Measurements from ENCODE around the gene MYO18A.
A peak's percentile ranks its signal among the peaks of the same experiment; 100 is the strongest.
"Not testable (repeated sequence)": the region's sequence is repeated elsewhere in the genome, so short reads cannot be mapped to it uniquely, and the experiment has no call there.

Gene MYO18A

DNA sequence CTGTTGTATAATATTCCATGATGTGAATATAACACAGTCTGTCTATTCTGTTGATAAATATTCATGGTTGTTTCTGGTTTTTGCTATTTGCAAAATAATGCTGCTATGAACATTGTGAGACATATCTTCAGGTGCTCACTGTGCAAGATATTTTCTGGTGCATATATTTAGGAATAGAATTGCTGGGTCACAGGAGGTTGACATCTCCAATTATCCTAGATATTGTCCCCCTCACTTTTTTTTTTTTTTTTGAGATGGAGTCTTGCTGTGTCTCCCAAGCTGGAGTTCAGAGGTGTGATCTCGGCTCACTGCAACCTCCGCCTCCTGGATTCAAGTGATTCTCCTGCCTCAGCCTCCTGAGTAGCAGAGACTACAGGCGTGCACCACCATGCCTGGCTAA, 14.5 kb upstream of the MYO18A start:
- DNase-seq (ENCODE audit: low read depth): no peak

DNA sequence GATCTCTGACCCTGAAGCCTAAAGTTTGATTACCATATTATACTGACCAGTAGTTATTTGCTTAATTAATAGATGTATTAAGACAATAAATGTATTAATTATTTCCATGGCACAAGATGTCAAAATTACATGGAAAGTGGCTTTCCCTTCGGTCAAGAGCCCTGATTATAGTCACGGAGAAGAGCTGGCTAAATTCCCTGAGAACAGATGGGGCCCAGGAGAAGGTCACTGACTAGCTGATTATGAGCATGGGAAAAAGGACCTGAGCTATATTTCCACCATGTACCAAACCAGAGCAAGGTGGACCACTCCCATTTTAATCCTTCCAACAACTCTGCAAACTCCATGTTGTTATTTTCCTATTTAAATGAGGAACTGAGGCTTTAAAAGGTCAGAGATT, 12.9 kb upstream of the MYO18A start:
- no peak for DNase-seq (ENCODE audit: low read depth)

DNA sequence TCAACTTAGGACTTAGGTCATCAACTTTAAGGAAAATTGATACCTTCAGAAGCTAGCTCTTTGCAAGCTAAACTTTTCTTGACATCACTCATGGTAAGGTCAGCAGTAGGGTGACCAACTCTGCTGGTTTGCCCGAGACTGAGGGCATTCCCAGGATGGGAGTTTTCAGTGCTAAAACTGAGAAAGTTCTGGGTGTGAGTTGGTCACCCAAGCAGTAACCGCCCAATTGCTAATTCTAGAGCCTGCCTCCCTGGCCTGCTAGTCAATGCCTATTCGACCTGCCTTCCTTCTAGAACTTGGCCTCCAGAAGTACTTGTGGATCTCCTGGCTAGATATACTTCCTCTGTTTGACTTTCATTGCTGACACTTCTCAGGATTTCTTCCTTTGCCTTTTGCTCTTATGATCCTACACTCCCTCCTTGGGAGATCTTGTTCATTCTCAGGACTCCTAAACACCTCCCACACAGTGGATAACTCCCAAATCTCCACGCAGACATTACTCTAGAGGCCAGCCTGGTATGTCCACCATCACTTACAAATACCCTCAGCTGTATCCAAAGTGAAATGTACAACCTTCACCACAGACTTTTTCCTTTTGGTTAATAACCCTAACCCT, 10.5 kb upstream of the MYO18A start:
- no peak for DNase-seq (ENCODE audit: low read depth)

DNA sequence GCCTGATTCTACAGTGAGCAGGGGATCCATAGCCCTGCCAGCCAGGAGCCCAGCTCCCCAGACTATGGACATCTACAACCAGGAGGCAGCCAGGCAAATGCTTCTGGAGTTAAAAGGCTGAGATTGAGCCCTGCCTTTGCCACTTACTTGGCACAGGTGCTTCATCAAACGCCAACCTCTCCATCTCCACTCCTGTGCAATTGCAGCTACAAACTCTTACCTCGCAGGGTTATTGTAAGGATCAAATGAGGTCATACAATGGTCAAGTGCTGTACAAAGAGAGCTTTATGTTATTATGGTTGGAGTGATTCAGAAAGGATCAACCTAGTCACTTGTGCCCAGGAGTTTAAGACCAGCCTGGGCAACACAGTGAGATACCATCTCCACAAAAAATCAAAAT, 9.8 kb upstream of the MYO18A start:
- DNase-seq (ENCODE audit: low read depth): no peak

DNA sequence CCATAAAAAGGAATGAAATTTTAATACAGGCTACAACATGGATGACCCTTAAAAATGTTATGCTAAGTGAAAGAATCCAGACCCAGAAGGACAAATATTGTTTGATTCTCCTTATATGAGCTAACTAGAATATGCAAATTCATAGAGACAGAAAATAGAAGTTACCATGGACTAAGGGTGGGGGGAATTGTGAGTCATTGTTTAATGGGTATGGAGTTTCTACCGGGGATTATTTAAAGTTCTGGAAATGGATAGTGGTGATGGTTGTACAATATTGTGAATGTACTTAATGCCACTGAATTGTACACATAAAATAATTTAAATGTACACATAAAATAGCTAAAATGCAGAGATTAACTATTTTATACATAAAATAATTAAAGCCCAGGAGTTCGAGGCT, 9.2 kb upstream of the MYO18A start:
- DNase-seq (ENCODE audit: low read depth): no peak

DNA sequence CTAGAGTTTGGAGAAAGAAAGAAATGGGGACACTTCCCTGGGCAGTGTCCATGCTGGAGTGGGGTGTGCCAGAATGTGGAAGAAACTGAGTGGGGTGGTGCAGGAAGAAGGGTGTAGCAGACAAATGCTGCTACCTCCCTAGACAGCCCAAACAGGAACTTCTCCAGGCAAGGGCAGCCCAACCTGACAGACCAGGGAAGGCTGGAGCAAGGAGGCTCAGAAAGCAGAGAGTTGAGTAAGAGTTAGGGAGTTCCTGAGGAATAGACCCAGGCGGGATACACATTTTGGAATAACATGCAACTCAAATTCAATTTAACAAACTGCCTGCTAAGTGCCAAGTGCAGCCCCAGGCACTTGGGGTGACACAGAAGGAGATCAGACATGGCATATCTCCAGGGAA, 1.0 kb upstream of the MYO18A start:
- DNase-seq (ENCODE audit: low read depth): no peak

DNA sequence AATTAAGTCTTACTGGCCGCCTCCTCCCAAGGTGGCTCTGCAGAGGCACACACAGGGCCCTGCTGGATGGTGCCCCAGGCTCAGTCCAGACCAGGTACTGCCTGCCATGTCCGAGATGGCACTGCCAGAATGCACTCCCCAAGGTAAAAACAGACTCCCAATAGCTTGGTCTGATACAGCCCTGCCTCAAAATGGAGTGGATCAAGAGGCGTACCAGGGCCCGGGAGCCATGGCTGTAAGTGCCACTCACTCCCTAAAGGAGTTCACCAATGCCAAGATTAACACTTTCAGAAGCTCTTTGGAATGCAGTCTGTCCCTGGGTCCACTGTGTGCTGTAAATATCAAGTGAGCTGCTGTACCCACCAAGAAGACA, 576 bp upstream of the MYO18A start:
- no peak for DNase-seq (ENCODE audit: low read depth)

DNA sequence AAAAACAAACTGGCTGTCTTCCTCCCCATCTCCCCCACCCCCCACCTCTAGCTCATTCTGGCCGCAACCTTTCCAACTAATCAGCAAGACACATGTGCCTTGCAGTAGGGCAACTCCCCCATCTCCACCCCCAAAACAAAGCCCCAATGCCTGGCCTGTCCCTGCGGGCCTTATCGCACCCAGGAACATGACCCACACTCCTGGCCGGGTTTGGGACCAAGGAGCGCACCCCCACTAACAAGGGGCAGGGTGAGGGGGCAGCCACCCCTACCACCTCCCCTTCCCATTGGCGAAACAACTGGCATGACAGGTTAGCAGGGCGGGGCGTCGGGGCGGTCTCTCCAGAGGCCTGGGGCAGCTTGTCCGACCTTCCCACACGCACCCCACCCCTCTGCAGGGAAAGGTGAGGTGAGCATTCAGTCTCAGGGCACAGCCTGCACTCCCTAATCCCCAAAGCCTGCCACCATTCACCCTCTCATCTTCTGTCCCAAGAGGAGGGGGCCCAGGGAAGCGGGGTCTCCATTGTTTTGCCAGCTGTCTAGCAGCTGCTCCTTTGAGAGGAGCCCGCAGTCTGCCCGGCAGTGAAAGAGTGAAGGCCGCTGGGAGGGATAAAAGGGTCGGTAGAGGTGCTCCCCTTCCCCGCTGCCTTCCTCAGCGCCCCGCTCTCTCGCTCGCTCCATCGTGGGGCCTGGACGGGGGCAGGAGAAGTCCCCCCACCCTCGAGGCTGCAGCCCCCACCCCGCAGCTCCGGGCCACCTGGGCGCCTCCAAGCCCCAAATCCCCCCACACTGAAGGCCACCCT, 765 bp downstream of the MYO18A start:
- DNase-seq (ENCODE audit: low read depth): no peak

DNA sequence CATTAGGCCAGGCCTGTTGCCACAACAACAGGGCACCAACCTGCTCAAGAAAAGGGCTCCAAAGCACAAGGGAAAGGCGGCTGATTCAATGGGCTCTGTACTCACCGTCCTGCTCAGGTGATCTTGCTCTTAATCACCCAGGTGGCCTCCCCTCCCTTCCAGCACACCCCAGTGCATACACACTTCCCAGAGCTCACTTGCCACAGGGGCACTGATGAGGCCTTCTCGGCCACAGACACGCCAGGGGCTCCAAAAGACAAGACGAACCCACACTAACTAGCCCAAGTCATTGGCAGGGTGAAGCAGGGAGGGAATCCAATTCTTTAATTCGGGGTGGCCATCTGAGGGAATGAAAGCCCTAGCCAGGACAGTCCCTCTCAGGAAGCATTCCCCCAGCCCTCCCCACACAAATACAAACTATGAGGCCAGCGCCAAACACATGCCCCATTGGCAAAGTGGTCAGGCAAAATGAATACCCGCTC, 1.4 kb downstream of the MYO18A start:
- DNase-seq (ENCODE audit: low read depth): no peak

DNA sequence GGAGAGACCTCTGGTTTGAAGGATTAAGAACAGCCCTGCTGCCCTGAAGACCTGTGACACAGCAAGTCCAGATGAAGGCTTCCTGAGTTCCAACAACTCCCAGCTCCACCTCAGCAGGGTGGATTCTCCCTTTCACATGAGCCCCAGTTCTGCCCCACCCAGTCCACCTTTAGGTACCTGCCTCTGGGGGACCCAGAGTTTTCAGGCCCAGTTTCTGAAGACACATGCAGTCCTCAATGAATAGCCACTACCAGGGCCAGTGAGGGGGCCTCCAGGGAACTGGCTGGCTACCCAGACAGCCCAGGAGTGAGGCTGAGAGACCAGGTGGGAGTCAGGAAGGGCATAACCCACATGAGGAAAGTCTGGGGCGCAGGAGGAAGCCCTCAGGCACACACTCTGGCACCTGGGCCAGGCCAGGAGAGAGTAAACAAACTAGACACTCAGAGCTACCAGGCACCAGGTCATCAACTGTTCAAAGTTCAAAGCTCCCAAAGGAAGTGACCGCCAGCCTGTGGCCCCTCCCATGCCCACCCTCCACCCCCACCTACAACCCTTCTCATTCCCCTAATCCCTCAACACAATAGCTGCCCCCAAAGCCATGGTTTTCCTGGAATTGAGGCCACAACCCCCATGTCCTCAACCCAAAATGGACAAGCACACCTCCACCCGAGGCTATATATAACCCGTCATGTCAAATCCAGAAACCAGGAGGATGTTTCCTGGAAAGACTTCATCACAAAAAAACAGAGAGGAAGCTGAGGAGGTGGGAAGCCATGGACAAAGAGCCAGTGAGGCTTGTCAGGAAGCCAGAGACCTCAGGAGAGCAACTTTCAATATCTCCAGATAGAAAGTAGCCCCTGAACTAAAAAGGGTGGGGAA, 2.1 kb downstream of the MYO18A start:
- no peak for DNase-seq (ENCODE audit: low read depth)

DNA sequence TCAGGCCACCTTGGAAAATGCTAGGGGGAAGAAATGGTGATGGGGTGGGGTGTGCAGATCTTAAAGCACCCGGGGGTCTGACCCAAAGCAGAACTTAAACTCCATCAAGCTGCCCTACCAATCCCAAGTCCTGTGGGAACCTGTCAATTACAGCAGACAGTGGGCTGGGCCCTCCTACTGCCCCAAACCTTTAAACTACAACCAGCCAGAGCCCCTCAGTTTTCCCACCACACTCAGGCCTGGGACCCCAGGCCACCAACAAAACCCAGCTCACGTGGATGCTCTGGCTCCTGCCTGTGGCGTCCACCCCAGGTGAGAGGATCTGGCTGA, 2.7 kb downstream of the MYO18A start:
- DNase-seq (ENCODE audit: low read depth): no peak

DNA sequence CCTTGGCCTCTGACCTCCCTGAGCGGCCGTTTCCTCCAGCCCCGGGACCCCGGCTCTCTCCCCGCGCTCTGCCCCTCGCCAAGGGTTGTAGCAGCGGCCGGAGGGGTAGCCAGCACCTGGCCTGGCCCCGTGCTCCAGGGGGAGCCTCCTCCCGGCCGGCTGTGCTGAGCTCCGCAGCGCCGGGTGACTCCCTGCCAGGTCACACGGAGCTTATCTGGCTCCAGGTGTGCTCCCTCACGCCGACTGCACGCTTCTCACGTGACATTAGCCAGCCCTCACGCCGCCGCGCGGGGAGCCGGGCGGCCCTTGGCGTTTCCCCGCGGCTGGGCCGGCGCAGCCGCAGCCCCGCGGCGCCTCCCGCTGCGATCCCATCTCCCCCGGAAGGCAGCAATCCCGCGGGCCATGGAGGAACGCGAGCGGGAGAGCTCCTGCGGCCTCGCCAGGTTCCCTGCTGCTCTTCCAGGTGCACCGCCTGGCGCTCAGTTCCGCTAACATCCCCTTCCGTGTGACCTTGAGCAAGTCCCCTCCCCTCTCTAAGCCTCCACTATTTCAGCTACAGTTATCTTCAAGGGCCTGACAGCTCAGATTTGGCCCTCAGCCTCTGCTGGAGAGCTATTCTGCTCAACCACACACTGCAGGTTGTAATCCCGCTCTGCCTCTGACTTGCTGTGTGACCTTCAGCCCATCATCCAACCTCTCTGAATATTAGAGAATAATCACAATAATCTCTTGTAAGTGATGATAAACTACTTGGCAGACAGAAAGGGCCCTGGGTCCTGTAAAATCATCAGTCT, 3.4 kb downstream of the MYO18A start:
- DNase-seq (ENCODE audit: low read depth): peak; percentile 13

DNA sequence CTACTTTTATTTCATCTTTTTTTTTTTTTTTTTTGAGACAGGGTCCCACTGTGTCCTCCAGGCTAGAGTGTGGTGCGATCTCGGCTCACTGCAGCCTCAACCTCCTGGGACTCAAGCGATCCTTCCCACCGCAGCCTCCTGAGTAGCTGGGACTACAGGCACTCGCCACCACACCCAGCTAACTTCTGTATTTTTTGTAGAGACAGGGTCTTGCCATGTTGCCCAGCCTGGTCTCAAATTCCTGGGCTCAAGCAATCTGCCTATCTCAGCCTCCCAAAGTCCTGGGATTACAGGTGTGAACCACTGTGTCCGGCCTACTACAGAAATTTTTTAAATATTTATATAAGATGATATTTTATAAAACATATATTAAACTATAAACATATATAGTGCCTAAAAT, 4.8 kb downstream of the MYO18A start:
- DNase-seq (ENCODE audit: low read depth): no peak

DNA sequence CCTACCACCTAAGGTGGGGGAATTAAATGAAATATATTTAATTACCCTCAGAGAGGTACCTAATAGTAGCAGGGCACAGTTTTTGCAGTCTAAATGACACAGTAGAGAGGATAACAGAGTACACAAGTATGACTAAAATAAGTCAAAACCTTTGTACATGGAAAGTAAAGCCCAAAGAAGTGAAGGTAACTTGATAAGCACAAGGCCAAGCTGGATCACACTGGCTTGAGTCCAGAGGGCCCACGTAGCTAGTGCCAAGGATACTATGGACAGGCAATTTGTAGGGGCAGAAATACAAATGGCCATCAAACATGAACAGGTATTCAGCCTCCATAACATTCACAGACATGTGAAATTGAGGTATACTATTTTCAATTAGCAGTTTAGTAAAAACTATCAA, 7.6 kb downstream of the MYO18A start:
- DNase-seq (ENCODE audit: low read depth): no peak

DNA sequence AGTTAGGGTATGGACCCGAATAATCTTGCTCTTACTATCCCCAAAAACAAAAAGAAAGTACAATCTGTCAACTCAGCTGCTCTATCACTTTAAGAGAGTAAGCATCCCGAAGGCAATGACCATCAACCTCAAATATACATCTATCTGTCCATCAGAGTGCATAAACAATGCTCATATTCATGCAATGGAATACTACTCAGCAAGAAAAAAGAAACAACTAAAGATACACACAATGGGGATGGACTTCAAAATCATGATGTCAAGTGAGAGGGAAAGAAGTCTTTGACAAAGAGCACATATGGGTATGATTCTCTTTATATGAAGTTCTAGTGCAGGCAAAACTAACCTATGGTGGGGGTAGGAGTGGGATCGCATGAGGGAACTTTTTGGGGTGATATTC, 9.5 kb downstream of the MYO18A start:
- no peak for DNase-seq (ENCODE audit: low read depth)

DNA sequence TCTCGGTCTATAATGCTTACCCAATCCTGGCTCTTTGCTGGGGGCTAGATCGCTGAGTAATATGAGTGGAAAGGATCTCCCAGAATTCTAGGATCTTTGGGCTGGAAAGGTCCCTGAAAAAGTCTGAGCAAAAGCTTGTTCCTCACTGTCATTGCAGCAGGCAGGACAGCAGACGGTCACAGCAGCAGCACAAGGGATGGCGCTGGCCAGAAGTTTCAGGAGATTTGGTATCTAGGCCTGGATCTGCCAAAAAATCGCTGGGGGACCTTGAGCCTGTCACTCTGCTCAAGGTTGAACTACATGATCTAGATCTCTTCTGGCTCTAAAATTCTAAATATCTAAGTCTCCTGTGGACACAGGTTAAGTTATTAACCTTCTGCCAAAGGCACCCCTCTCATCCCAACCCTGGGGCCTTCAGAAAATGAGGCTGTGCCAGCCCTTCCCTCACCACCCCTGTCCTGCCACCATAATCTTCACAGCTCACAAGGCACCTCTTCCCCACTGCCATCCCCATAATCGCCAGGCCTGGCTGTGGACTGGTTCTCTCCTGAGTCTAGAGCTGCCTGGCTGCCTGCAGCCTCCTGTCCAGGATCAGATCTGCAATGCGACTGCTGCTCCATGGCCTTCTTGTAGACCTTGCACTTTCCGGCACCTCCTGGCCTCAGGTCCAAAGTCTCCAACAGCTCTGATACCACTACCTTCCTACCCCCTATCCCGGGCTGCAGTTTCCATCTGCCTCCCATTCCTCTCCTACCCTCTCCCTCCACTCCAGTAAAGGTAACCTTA, 10.2 kb downstream of the MYO18A start:
- DNase-seq (ENCODE audit: low read depth): no peak

DNA sequence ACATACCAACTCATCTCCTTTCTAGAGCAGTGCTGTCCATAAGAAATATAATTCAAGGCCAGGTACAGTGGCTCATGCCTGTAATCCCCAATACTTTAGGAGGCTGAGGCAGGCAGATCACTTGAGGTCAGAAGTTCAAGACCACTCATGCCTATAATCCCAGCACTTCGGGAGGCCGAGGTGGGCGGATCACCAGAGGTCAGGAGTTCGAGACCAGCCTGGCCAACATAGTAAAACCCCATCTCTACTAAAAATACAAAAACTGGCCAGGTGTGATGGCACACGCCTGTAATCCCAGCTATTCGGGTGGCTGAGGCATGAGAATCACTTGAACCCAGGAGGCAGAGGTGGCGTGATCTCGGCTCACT, 11.5 kb downstream of the MYO18A start:
- DNase-seq (ENCODE audit: low read depth): not testable (repeated sequence)

DNA sequence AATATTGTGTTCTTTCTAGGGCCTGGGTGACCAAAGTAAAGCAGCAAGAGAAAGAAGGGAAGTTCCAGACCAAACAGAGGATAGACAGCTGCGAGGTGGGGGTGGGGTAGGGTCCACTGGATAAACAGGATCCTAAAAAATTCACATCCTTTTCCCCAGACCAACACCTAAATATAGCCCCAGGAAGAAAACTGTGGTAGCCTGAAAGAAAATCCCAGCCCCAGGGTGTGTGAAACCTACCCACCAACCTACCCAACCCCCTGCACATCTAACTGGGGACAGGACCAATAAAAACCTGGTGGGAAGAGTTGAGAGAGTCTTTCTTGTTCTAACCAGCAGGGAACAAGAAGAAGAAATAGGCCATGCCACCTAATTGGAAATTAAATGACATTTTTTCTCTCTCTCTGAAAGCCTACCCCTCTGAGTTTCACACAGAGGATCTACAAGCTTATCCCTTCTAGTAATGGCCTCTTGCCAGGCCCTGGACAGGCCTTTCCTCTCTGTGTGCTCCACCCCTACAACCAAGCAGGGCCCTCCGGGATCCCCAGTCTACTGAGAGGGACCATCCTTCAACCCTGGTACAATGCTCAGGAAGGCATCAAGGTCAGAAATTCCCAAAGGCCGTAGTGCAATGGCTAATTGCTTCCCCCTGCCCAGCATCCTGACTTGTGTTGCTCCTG, 12.0 kb downstream of the MYO18A start:
- DNase-seq (ENCODE audit: low read depth): no peak

DNA sequence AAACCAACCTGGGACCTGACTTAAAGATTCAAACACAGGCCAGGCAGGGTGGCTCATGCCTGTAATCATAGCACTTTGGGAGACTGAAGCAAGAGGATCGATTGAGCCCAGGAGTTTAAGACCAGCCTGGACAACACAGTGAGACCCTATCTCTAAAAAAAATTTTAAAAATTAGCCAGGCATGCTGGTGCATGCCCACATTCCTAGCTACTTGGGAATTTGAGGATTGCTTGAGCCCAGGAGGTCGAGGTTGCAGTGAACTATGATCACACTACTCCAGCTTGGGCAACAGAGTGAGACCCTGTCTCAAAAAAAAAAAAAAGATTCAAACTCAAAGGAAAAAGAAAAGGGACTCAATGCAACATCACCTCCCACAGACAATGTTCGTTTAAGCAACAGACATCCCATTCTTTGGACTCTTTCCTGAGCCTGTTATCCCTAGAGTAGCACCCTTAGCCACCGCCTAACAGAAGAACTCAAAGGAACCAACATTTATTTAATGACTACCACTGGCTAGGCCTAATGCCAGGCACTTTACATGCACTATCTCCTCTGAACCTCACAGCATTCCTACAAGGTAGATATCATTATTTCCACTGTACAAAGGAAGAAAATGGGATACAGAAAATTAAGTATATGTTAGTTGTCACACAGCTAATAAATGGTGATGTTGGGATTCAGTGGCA, 12.7 kb downstream of the MYO18A start:
- DNase-seq (ENCODE audit: low read depth): no peak

DNA sequence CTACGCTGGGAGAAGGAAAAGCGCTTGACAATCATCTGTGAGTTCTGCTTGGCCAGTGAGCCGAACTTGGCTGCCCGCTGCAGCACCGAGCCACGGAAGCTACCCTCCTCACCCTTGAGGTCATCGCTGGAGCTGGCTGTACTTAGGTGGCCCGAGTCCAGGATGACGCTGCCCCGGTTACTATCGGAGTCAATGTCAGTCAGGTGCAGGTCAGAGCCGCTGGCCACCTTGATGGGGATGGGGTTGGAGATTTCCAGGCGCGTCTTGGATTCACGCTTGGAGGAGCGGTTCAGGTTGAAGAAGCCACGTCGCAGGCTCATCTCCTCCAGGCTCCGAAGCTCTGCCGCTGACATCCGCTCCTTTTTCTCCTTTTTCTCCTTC, 13.7 kb downstream of the MYO18A start:
- DNase-seq (ENCODE audit: low read depth): no peak

All from stimulated activated CD8-positive, alpha-beta memory T cell treated with anti-CD3 and anti-CD28 coated beads, Interleukin-7, amount 100 ng/mL, for 24 hours (primary cell).